Activated effector memory CD4-positive, alpha-beta T cell treated with anti-CD3 and anti-CD28 coated beads, Interleukin-2, amount 50 U/mL, for 16 hours (primary cell): ENCODE results near the gene CPE.

Experiments
- DNase-seq: peaks from one replicate; pipeline ENCODE4 v3.0.0-alpha.2; 2020

CPE gene

GRCh38 chr4:165516281-165516833 lies 137.5 kb downstream of the CPE start:
- no peak for DNase-seq

GRCh38 chr4:165517216-165517615 lies 138.4 kb downstream of the CPE start:
- DNase-seq: no peak

- no peak for DNase-seq
Observed at GRCh38 chr4:165518024-165518616, 139.3 kb downstream of the CPE start.

- DNase-seq: no peak
Observed at GRCh38 chr4:165518686-165519085, 139.9 kb downstream of the CPE start.

GRCh38 chr4:165519591-165519990 lies 140.8 kb downstream of the CPE start:
- no peak for DNase-seq

- no peak for DNase-seq
Observed at GRCh38 chr4:165520086-165520485, 141.3 kb downstream of the CPE start.

GRCh38 chr4:165522050-165522449 lies 143.2 kb downstream of the CPE start:
- DNase-seq: no peak

- no peak for DNase-seq
Observed at GRCh38 chr4:165524532-165525190, 145.9 kb downstream of the CPE start.

- no peak for DNase-seq
Observed at GRCh38 chr4:165532976-165533375, 154.2 kb downstream of the CPE start.

GRCh38 chr4:165537028-165537648 lies 158.3 kb downstream of the CPE start:
- no peak for DNase-seq

- no peak for DNase-seq
Observed at GRCh38 chr4:165539801-165540200, 161.0 kb downstream of the CPE start.

GRCh38 chr4:165540206-165540830 lies 161.5 kb downstream of the CPE start:
- DNase-seq: no peak

- no peak for DNase-seq
Observed at GRCh38 chr4:165541851-165542459, 163.1 kb downstream of the CPE start.

GRCh38 chr4:165542476-165542875 lies 163.7 kb downstream of the CPE start:
- no peak for DNase-seq
